SH-SY5Y (cell line): ENCODE results near the gene DUSP6.

Experiments used
- GATA2 ChIP-seq: IDR thresholded peaks from 2 replicates; pipeline ENCODE4 v1.6.1; 2011; ENCODE audit warnings: mild to moderate bottlenecking, low read depth, low read length
- GATA3 ChIP-seq: IDR thresholded peaks from 2 replicates; pipeline ENCODE4 v1.6.1; 2011; ENCODE audit warnings: low read depth, mild to moderate bottlenecking, low read length, moderate library complexity

DUSP6 gene

DNA sequence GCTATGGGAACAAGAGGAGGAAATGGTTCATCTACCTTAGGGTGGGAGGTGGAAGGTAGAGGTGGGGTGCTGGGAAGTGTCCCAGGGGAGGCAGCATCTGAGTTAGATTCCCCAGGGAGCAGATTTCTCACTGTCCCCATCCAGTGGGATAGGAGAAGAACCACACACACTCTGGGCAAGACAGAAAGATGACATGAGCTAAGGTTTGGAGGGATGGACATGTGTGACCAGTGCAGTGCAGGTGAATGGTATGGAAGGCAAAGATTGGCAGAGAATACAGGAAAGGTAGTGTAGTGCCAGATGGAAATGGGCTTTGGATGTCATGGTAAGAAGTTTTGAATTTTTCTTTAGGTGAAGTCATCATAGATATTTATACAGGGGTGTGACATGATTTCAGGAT is 11.3 kb upstream of the DUSP6 start:
- TF ChIP-seq GATA2: no peak
- TF ChIP-seq GATA3: no peak

DNA sequence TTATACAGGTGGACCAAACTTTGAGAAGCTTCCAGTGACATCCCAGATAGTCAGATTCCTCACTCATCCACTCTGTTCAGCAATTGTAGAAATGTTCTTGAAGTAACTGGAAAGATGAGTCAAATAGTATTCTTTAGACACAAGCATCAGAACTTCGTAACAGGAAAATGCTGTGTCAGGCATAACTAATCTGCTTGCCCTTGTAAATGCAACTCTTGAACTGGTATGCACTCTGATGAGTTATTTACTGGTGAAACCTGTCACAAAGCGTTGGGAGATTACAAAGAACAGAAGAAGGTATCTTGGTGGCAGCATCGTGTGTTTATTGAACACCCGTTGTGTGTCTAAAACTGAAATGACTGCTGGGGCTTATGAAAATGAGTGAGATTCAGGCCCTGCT is 10.8 kb upstream of the DUSP6 start:
- TF ChIP-seq GATA2 (no peak), GATA3 (no peak)

GRCh38 chr12:89359615-89360014 is 7.3 kb upstream of the DUSP6 start:
- TF ChIP-seq GATA3 (no peak), GATA2 (no peak)

- no peak for TF ChIP-seq GATA3
- no peak for TF ChIP-seq GATA2
Observed at GRCh38 chr12:89358805-89359204, 6.5 kb upstream of the DUSP6 start.

DNA sequence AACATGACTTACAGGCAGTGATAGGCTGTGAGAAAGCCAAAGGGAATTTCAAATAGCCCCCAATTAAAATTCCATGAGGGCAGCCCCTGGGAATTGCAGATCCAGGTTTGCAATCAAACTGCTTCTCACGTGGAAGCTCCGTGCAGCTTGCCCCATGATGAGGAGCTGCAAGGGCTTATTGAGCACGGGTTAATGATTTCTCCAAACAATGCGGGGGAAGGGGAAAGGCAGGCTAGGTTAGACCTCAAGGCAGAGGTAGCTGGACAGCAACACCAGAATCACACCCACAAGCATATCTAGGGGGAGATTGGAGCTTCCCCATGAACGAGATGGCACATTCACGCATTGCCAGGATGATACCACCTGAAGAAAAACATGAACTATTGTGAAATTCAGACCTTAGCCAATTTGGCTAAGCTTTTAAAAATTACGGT is 5.0 kb upstream of the DUSP6 start:
- no peak for TF ChIP-seq GATA3
- no peak for TF ChIP-seq GATA2

- TF ChIP-seq GATA3: 0 out of 2 replicates have a peak, but pooled peaks have one; percentile 26
- TF ChIP-seq GATA2: no peak
Observed at GRCh38 chr12:89356069-89356665, 3.9 kb upstream of the DUSP6 start.

GRCh38 chr12:89355243-89356068 is 3.2 kb upstream of the DUSP6 start:
- TF ChIP-seq GATA3: 0 out of 2 replicates have a peak, but pooled peaks have one; percentile 39
- TF ChIP-seq GATA2: peak; percentile 82

DNA sequence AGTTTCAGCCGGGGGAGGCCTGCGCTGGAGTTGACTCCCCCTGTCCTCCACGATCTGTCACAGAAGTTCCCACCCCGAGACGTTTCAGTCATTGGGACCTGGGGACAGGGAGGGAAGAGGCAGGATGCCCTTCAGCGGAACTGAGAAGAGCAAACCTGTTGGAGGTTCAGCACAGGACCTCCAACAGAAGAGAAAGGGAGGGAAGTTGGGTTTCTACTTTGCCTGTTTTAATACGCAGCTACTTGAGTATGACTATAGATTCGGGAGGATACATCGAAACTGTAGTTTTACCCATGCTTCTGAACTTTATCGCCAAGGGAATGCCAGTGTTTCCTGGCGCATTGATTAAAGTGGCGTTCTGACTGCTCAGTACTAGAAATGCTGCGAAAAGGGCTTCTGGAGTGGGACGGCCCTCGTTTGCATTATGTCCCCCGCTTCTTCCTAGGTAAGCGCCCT is 2.3 kb upstream of the DUSP6 start:
- no peak for TF ChIP-seq GATA2
- no peak for TF ChIP-seq GATA3

DNA sequence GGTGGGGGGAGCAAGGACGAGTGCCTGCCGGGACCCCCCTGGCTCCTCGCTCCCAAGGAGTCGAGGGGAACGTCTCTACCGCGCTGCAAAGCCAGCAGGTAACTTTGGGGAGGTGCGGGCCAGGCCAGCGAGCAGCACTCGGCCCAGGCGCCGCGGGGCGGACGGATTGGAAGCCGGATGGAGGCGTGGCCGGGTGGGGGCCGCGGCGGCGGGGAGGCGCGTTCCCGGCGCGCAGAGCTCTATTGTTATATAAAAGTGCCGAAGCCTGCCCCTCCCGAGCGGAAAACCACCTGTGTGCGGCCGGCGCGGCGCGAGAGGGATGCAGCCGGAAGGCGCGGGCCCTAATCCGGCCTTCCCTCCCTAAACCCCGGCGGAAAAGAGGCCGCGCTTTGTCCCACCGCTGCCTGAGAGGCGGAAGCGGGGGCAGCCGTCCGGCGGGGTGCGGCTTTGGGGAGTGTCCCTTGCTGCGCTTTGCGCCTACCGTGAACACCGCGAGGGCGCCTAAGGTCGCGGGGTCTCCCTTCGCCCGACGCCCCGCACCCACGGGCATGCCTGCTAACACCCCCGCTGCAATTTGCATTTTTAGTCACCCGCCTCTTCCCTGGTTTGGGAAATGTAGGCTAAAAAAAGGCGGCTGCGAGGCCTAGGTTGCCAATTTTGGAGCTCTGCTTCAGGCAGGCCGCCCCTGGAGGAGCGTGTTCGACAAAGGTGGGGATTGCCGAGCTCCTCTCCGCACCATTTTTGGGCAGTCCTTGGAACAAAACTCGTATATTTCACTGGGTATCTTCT is 1.7 kb upstream of the DUSP6 start:
- no peak for TF ChIP-seq GATA3
- TF ChIP-seq GATA2: no peak

GRCh38 chr12:89353188-89353822 is 1.0 kb upstream of the DUSP6 start:
- no peak for TF ChIP-seq GATA3
- TF ChIP-seq GATA2: no peak

- TF ChIP-seq GATA3: no peak
- TF ChIP-seq GATA2: no peak
Observed at GRCh38 chr12:89352242-89352491, 134 bp downstream of the DUSP6 start.

GRCh38 chr12:89351489-89352241 is 636 bp downstream of the DUSP6 start:
- no peak for TF ChIP-seq GATA3
- TF ChIP-seq GATA2: no peak
